UCSD-AML1 (cell line): Measurements from ENCODE around the gene TTC9.

ENCODE experiments used
- DNase-seq: peaks from one replicate; lab custom pipeline; 2025; ENCODE audit not compliant: unreplicated experiment; lab: John Stamatoyannopoulos, UW

TTC9 gene

GRCh38 chr14:70711451-70711850, 69.7 kb downstream of the TTC9 start:
- DNase-seq = no peak

GRCh38 chr14:70713096-70713495, 71.4 kb downstream of the TTC9 start:
- no peak for DNase-seq

- no peak for DNase-seq
These were observed 71.8 kb downstream of the TTC9 start for GRCh38 chr14:70713511-70713916.

GRCh38 chr14:70714055-70714550, 72.4 kb downstream of the TTC9 start:
- no peak for DNase-seq

GRCh38 chr14:70716483-70716882, 74.8 kb downstream of the TTC9 start:
- DNase-seq = no peak

- DNase-seq = no peak
These were observed 75.2 kb downstream of the TTC9 start for GRCh38 chr14:70716958-70717357.

- DNase-seq = no peak
These were observed 76.8 kb downstream of the TTC9 start for GRCh38 chr14:70718383-70719118.

GRCh38 chr14:70721542-70721941, 79.8 kb downstream of the TTC9 start:
- DNase-seq = no peak

GRCh38 chr14:70722418-70722817, 80.7 kb downstream of the TTC9 start:
- no peak for DNase-seq

GRCh38 chr14:70723276-70723675, 81.6 kb downstream of the TTC9 start:
- no peak for DNase-seq

- no peak for DNase-seq
These were observed 82.4 kb downstream of the TTC9 start for GRCh38 chr14:70724110-70724509.

- DNase-seq = no peak
These were observed 83.2 kb downstream of the TTC9 start for GRCh38 chr14:70724944-70725343.
